ENCODE data around the gene KRT38. TPM values are rescaled to one million over a fixed set of nuclear protein-coding genes. Genes with fewer than 3 reads are reported as not detected.

KRT38 gene
- total and polyA plus RNA-seq, 4 donors: not detected

GRCh38 chr17:41416479-41416878, 24.3 kb downstream of the KRT38 start:
- Histone ChIP-seq H3K9me3 (ENCODE audit: control insufficient read depth in 4 of 4, insufficient read depth in 3 of 4, low read length in 3 of 4) (peaks cover 0 to 1% (median 0%) of the 10 kb centered on the region in 4 donors), H3K4me3 (no peak overlapping the region), H3K9ac (ENCODE audit: insufficient read depth in 1 of 2, low read length in 2 of 2) (no peak overlapping the region), H3K4me1 (ENCODE audit: control insufficient read depth in 5 of 5, insufficient read depth in 5 of 5, low read length in 5 of 5) (peaks cover 0 to 1% (median 0%) of the 10 kb centered on the region in 5 donors), H3K27me3 (ENCODE audit: control insufficient read depth in 3 of 3, insufficient read depth in 3 of 3, low read length in 2 of 3) (no peaks in the 10 kb centered on the region), H3K36me3 (ENCODE audit: control insufficient read depth in 4 of 4, insufficient read depth in 4 of 4, low read length in 4 of 4) (no peaks in the 10 kb centered on the region), H3K27ac (ENCODE audit: low read depth in 1 of 2, low read length in 1 of 2) (no peak overlapping the region)
- DNase-seq: no peak
- 91 to 96% methylated on average over 5 of the region's 5 CpGs for WGBS, 2 donors
- no peak for ATAC-seq (ENCODE audit: insufficient read depth, low FRiP score)
- TF ChIP-seq CTCF (IDR thresholded peaks at IDR 0.05; ENCODE audit: control extremely low read depth, extremely low read depth): no peak

- Histone ChIP-seq H3K9me3 (ENCODE audit: control insufficient read depth in 4 of 4, insufficient read depth in 3 of 4, low read length in 3 of 4) (peaks cover 0 to 1% (median 0%) of the 10 kb centered on the region in 4 donors), H3K36me3 (ENCODE audit: control insufficient read depth in 4 of 4, insufficient read depth in 4 of 4, low read length in 4 of 4) (no peaks in the 10 kb centered on the region), H3K27me3 (ENCODE audit: control insufficient read depth in 3 of 3, insufficient read depth in 3 of 3, low read length in 2 of 3) (no peaks in the 10 kb centered on the region), H3K4me3 (no peak overlapping the region), H3K9ac (ENCODE audit: insufficient read depth in 1 of 2, low read length in 2 of 2) (no peak overlapping the region), H3K27ac (ENCODE audit: low read depth in 1 of 2, low read length in 1 of 2) (no peak overlapping the region), H3K4me1 (ENCODE audit: control insufficient read depth in 5 of 5, insufficient read depth in 5 of 5, low read length in 5 of 5) (peaks cover 0 to 1% (median 0%) of the 10 kb centered on the region in 5 donors)
- WGBS, 2 donors: 79 to 84% methylated on average over 3 of the region's 3 CpGs
- no peak for ATAC-seq (ENCODE audit: insufficient read depth, low FRiP score)
- no peak for DNase-seq
- no peak for TF ChIP-seq CTCF (IDR thresholded peaks at IDR 0.05; ENCODE audit: control extremely low read depth, extremely low read depth)
These were observed 24.9 kb downstream of the KRT38 start for GRCh38 chr17:41415833-41416335.

- Histone ChIP-seq H3K27me3 (ENCODE audit: control insufficient read depth in 3 of 3, insufficient read depth in 3 of 3, low read length in 2 of 3) (no peaks in the 10 kb centered on the region), H3K9me3 (ENCODE audit: control insufficient read depth in 4 of 4, insufficient read depth in 3 of 4, low read length in 3 of 4) (peaks cover 0 to 1% (median 0%) of the 10 kb centered on the region in 4 donors), H3K9ac (ENCODE audit: insufficient read depth in 1 of 2, low read length in 2 of 2) (no peak overlapping the region), H3K4me1 (ENCODE audit: control insufficient read depth in 5 of 5, insufficient read depth in 5 of 5, low read length in 5 of 5) (peaks cover 0 to 1% (median 0%) of the 10 kb centered on the region in 5 donors), H3K36me3 (ENCODE audit: control insufficient read depth in 4 of 4, insufficient read depth in 4 of 4, low read length in 4 of 4) (no peaks in the 10 kb centered on the region), H3K4me3 (no peak overlapping the region), H3K27ac (ENCODE audit: low read depth in 1 of 2, low read length in 1 of 2) (no peak overlapping the region)
- TF ChIP-seq CTCF (IDR thresholded peaks at IDR 0.05; ENCODE audit: control extremely low read depth, extremely low read depth): no peak
- DNase-seq: no peak
- ATAC-seq (ENCODE audit: insufficient read depth, low FRiP score): no peak
- 75 to 79% methylated on average over 4 of the region's 4 CpGs for WGBS, 2 donors
These were observed 25.4 kb downstream of the KRT38 start for GRCh38 chr17:41415411-41415810.

GRCh38 chr17:41413982-41414381, 26.8 kb downstream of the KRT38 start:
- peaks cover 0 to 1% (median 0%) of the 10 kb centered on the region in 5 donors for H3K4me1 ChIP-seq (ENCODE audit: control insufficient read depth in 5 of 5, insufficient read depth in 5 of 5, low read length in 5 of 5)
- H3K9ac ChIP-seq (ENCODE audit: insufficient read depth in 1 of 2, low read length in 2 of 2): no peak overlapping the region
- WGBS, 2 donors: 87 to 89% methylated on average over 2 of the region's 2 CpGs
- no peak for TF ChIP-seq CTCF (IDR thresholded peaks at IDR 0.05; ENCODE audit: control extremely low read depth, extremely low read depth)
- DNase-seq (no peak), ATAC-seq (ENCODE audit: insufficient read depth, low FRiP score) (no peak)
- no peaks in the 10 kb centered on the region for H3K27me3 ChIP-seq (ENCODE audit: control insufficient read depth in 3 of 3, insufficient read depth in 3 of 3, low read length in 2 of 3)
- peaks cover 0 to 1% (median 0%) of the 10 kb centered on the region in 4 donors for H3K9me3 ChIP-seq (ENCODE audit: control insufficient read depth in 4 of 4, insufficient read depth in 3 of 4, low read length in 3 of 4)
- H3K27ac ChIP-seq (ENCODE audit: low read depth in 1 of 2, low read length in 1 of 2): no peak overlapping the region
- no peak overlapping the region for H3K4me3 ChIP-seq
- no peaks in the 10 kb centered on the region for H3K36me3 ChIP-seq (ENCODE audit: control insufficient read depth in 4 of 4, insufficient read depth in 4 of 4, low read length in 4 of 4)

Measured in lung (tissue), 12 donors.